ENCODE results near the gene INA. TPM values are rescaled to one million over a fixed set of nuclear protein-coding genes. Genes with fewer than 3 reads are reported as not detected.

INA gene
- total RNA-seq, 1 experiment from 2014 or later = 14.0 TPM

DNA sequence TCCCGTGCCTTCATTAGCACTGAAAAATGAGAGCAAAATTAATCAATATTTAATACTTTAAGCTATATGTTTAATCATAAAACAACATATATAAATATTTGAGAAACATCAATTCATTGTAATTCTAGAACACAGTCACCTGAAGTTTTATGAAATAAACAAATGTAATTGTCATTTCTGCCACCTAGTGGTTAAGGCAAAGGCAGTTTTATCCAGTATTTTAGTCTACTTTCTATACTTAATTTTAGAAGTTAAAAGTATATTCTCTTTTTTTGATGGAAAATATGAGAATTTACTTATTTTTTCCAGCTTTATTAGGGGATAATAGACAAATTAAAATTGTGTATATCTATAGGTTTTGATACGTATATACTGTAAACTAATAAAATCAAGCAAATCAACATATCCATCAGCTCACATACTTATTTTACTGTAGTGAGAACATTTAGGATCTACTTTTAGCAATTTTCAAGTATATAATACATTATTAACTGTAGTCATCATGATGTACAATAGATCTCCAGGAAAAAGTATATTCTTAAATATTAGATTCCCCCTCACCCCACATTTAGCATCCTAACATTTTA lies 57.1 kb downstream of the INA start:
- Histone ChIP-seq H3K9ac (ENCODE audit: extremely low read depth, insufficient read length, low read length) (no peak overlapping the region), H3K18ac (ENCODE audit: insufficient read length, low read depth, low read length) (no peak overlapping the region), H2BK20ac (ENCODE audit: low read depth, low read length, poor library complexity, severe bottlenecking) (no peak overlapping the region), H3K4ac (ENCODE audit: low read depth, low read length) (no peak overlapping the region), H3K4me2 (ENCODE audit: insufficient read depth, insufficient read length, low read length) (no peak overlapping the region), H4K8ac (replicated peaks; ENCODE audit: insufficient read length, low read depth, low read length) (no peak overlapping the region), H3K4me1 (ENCODE audit: insufficient read depth, low read length) (no peaks in the 10 kb centered on the region), H3K14ac (ENCODE audit: insufficient read depth, low read length) (no peak overlapping the region), H2BK12ac (ENCODE audit: insufficient read length, low read depth, low read length) (no peak overlapping the region), H3T11ph (ENCODE audit: low read length) (no peak overlapping the region), H3K56ac (ENCODE audit: insufficient read length, low read depth, low read length) (no peak overlapping the region), H2AK5ac (ENCODE audit: insufficient read length, low read length) (no peak overlapping the region), H4K20me1 (ENCODE audit: control insufficient read depth, insufficient read depth, insufficient read length) (no peaks in the 10 kb centered on the region), H3K79me2 (ENCODE audit: insufficient read depth, low read length) (no peaks in the 10 kb centered on the region), H3K23me2 (ENCODE audit: insufficient read length, low read depth, low read length, poor library complexity, severe bottlenecking) (no peaks in the 10 kb centered on the region), H4K5ac (ENCODE audit: insufficient read length, low read depth, low read length) (no peak overlapping the region), H3K27ac (ENCODE audit: insufficient read length, low read depth, low read length) (no peak overlapping the region), H2BK15ac (ENCODE audit: low read depth, low read length) (no peak overlapping the region), H3K23ac (ENCODE audit: insufficient read length, low read depth, low read length) (no peak overlapping the region), H4K91ac (ENCODE audit: insufficient read length, low read depth, low read length) (no peak overlapping the region), H2AFZ (ENCODE audit: low read length) (no peak overlapping the region), H3K9me3 (ENCODE audit: control insufficient read depth, low read depth, low read length) (no peaks in the 10 kb centered on the region), H3K27me3 (ENCODE audit: insufficient read depth, low read length) (no peaks in the 10 kb centered on the region), H2BK120ac (ENCODE audit: low read depth, low read length, poor library complexity, severe bottlenecking) (no peak overlapping the region), H2BK5ac (ENCODE audit: insufficient read length, low read length) (no peak overlapping the region), H3K79me1 (ENCODE audit: insufficient read depth, low read depth, low read length, poor library complexity, severe bottlenecking) (no peaks in the 10 kb centered on the region)
- Mint-ChIP-seq H3K27me3 (ENCODE audit: low read depth) (no peaks in the 10 kb centered on the region), H3K27ac (no peak overlapping the region), H3K9me3 (no peaks in the 10 kb centered on the region), H3K36me3 (ENCODE audit: insufficient read depth in 1 of 3, low read depth in 3 of 3) (peaks cover 20 to 66% (median 45%) of the 10 kb centered on the region in 3 experiments; a peak in 6 of 7 replicates), H3K4me1 (no peaks in the 10 kb centered on the region), H3K4me3 (no peak overlapping the region)
- WGBS (ENCODE audit: extremely low coverage, insufficient read length, low lambda C conversion rate) = no CpG with 5 or more reads among the region's 2 CpGs
- no peak for DNase-seq
- TF ChIP-seq, protein P1, sequence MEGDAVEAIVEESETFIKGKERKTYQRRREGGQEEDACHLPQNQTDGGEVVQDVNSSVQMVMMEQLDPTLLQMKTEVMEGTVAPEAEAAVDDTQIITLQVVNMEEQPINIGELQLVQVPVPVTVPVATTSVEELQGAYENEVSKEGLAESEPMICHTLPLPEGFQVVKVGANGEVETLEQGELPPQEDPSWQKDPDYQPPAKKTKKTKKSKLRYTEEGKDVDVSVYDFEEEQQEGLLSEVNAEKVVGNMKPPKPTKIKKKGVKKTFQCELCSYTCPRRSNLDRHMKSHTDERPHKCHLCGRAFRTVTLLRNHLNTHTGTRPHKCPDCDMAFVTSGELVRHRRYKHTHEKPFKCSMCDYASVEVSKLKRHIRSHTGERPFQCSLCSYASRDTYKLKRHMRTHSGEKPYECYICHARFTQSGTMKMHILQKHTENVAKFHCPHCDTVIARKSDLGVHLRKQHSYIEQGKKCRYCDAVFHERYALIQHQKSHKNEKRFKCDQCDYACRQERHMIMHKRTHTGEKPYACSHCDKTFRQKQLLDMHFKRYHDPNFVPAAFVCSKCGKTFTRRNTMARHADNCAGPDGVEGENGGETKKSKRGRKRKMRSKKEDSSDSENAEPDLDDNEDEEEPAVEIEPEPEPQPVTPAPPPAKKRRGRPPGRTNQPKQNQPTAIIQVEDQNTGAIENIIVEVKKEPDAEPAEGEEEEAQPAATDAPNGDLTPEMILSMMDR (conservative IDR thresholded peaks at IDR 0.05) = peak; percentile 77
